Dedifferentiated amniotic fluid mesenchymal stem cell (primary cell): ENCODE results near the gene MRPS21.

Experiments
- DNase-seq: peaks from one replicate; pipeline ENCODE4 v3.0.0-alpha.2; 2016; ENCODE audit errors: extremely low spot score

Gene MRPS21

GRCh38 chr1:150293433-150294253, at the start of gene MRPS21:
TSS of gene MRPS21 (plus strand) at chr1:150293861. CDS start at chr1:150294367, 506 bp downstream.
- DNase-seq, result peak; percentile 94

- DNase-seq, result no peak
These were observed 43.7 kb upstream of the MRPS21 start for GRCh38 chr1:150249936-150250335.

- no peak for DNase-seq
These were observed 37.5 kb upstream of the MRPS21 start for GRCh38 chr1:150256198-150256553.

GRCh38 chr1:150256554-150257341, 36.9 kb upstream of the MRPS21 start:
- peak; percentile 41 for DNase-seq

- no peak for DNase-seq
These were observed 35.8 kb upstream of the MRPS21 start, which contains the start of gene CA14 for GRCh38 chr1:150257624-150258585. TSS of gene CA14 (plus strand) at chr1:150257774. CDS start at chr1:150258129, 355 bp downstream.

- DNase-seq, result no peak
These were observed 34.4 kb upstream of the MRPS21 start for GRCh38 chr1:150259217-150259616.

- DNase-seq, result no peak
These were observed 33.6 kb upstream of the MRPS21 start for GRCh38 chr1:150259758-150260669.

- DNase-seq, result no peak
These were observed 32.3 kb upstream of the MRPS21 start for GRCh38 chr1:150261367-150261766.

- no peak for DNase-seq
These were observed 31.0 kb upstream of the MRPS21 start for GRCh38 chr1:150262388-150263320.

GRCh38 chr1:150263549-150263948, 30.1 kb upstream of the MRPS21 start:
- DNase-seq, result no peak

- no peak for DNase-seq
These were observed 25.8 kb upstream of the MRPS21 start for GRCh38 chr1:150267896-150268295.

GRCh38 chr1:150268340-150268704, 25.3 kb upstream of the MRPS21 start:
- DNase-seq, result no peak

GRCh38 chr1:150268705-150269403, 24.8 kb upstream of the MRPS21 start, which contains the start of gene APH1A:
TSS of gene APH1A (minus strand) at chr1:150269016. CDS start at chr1:150268810, 206 bp downstream.
- DNase-seq, result peak; percentile 95

GRCh38 chr1:150269451-150269850, 24.2 kb upstream of the MRPS21 start:
- no peak for DNase-seq

- no peak for DNase-seq
These were observed 22.2 kb upstream of the MRPS21 start for GRCh38 chr1:150271291-150271959.

GRCh38 chr1:150273311-150273710, 20.4 kb upstream of the MRPS21 start:
- no peak for DNase-seq

GRCh38 chr1:150280138-150280707, 13.4 kb upstream of the MRPS21 start:
- no peak for DNase-seq

- peak; percentile 75 for DNase-seq
These were observed 12.4 kb upstream of the MRPS21 start for GRCh38 chr1:150281221-150281757.
